Measurements from ENCODE around the gene LRP1. TPM values are rescaled to one million over a fixed set of nuclear protein-coding genes. Genes with fewer than 3 reads are reported as not detected.

LRP1 gene
- total RNA-seq, 1 donor from 2014 or later, result 369 TPM

DNA sequence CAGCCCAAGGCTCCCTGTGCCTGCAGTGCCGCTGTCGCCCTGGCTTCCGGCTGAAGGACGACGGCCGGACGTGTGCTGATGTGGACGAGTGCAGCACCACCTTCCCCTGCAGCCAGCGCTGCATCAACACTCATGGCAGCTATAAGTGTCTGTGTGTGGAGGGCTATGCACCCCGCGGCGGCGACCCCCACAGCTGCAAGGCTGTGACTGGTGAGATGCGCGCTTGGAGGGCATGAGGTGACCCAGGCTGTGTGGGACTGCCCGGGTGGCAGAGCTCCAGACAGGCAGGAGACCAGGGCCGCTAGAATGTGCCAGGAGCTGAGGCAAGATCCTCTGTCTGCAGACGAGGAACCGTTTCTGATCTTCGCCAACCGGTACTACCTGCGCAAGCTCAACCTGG is 68.7 kb downstream of the LRP1 start:
- peaks cover 27% of the 10 kb centered on the region for H3K36me3 Mint-ChIP-seq (ENCODE audit: low read depth, unreplicated experiment)
- Histone ChIP-seq H3K27me3 (ENCODE audit: insufficient read depth, low read length) (no peaks in the 10 kb centered on the region), H3K9me3 (ENCODE audit: insufficient read depth, low read depth, low read length) (no peaks in the 10 kb centered on the region), H3K9ac (ENCODE audit: low read length) (no peak overlapping the region), H3K27ac (ENCODE audit: low read depth, low read length) (no peak overlapping the region), H3K4me2 (ENCODE audit: low read length) (no peak overlapping the region), H4K20me1 (ENCODE audit: insufficient read depth, low read length) (peaks cover 59% of the 10 kb centered on the region), H2AFZ (ENCODE audit: low read depth, low read length) (no peak overlapping the region), H3K4me3 (ENCODE audit: insufficient read depth, low read depth, low read length) (no peak overlapping the region), H3K36me3 (ENCODE audit: insufficient read depth, low read length) (peaks cover 26% of the 10 kb centered on the region), H3K4me1 (ENCODE audit: insufficient read depth, low read length) (no peaks in the 10 kb centered on the region), H3K79me2 (ENCODE audit: insufficient read depth, low read length) (no peaks in the 10 kb centered on the region)
- TF ChIP-seq EZH2 (IDR thresholded peaks at IDR 0.05; ENCODE audit: insufficient read depth, low read length), result no peak
- TF ChIP-seq, protein P1, sequence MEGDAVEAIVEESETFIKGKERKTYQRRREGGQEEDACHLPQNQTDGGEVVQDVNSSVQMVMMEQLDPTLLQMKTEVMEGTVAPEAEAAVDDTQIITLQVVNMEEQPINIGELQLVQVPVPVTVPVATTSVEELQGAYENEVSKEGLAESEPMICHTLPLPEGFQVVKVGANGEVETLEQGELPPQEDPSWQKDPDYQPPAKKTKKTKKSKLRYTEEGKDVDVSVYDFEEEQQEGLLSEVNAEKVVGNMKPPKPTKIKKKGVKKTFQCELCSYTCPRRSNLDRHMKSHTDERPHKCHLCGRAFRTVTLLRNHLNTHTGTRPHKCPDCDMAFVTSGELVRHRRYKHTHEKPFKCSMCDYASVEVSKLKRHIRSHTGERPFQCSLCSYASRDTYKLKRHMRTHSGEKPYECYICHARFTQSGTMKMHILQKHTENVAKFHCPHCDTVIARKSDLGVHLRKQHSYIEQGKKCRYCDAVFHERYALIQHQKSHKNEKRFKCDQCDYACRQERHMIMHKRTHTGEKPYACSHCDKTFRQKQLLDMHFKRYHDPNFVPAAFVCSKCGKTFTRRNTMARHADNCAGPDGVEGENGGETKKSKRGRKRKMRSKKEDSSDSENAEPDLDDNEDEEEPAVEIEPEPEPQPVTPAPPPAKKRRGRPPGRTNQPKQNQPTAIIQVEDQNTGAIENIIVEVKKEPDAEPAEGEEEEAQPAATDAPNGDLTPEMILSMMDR (IDR thresholded peaks at IDR 0.05; ENCODE audit: insufficient read depth, low read depth, low read length), result no peak
- no peak overlapping the region for H3K4me3 Mint-ChIP-seq (ENCODE audit: unreplicated experiment)
- no peaks in the 10 kb centered on the region for H3K9me3 Mint-ChIP-seq (ENCODE audit: unreplicated experiment)
- FAIRE-seq (no peak), DNase-seq (ENCODE audit: low read depth) (no peak)
- H3K27me3 Mint-ChIP-seq (ENCODE audit: low read depth, unreplicated experiment), result no peaks in the 10 kb centered on the region
- no peaks in the 10 kb centered on the region for H3K4me1 Mint-ChIP-seq (ENCODE audit: low read depth, unreplicated experiment)
- H3K27ac Mint-ChIP-seq (ENCODE audit: unreplicated experiment), result no peak overlapping the region

DNA sequence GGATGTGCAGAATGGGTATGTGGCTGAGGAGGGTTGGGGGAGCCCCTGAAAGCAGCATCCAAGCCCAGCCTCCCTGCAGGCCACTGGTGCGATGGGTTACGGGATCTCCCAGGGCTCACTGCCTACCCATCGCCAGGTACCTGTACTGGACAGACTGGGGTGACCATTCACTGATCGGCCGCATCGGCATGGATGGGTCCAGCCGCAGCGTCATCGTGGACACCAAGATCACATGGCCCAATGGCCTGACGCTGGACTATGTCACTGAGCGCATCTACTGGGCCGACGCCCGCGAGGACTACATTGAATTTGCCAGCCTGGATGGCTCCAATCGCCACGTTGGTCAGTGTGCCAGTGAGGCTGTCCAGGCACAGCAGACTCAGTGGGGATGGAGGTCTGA is 70.0 kb downstream of the LRP1 start:
- no peaks in the 10 kb centered on the region for H3K9me3 ChIP-seq (ENCODE audit: insufficient read depth, low read depth, low read length)
- Mint-ChIP-seq H3K27ac (ENCODE audit: unreplicated experiment) (no peak overlapping the region), H3K4me1 (ENCODE audit: low read depth, unreplicated experiment) (no peaks in the 10 kb centered on the region), H3K36me3 (ENCODE audit: low read depth, unreplicated experiment) (peaks cover 31% of the 10 kb centered on the region), H3K27me3 (ENCODE audit: low read depth, unreplicated experiment) (no peaks in the 10 kb centered on the region), H3K4me3 (ENCODE audit: unreplicated experiment) (no peak overlapping the region), H3K9me3 (ENCODE audit: unreplicated experiment) (no peaks in the 10 kb centered on the region)
- no peak overlapping the region for H3K9ac ChIP-seq (ENCODE audit: low read length)
- no peak overlapping the region for H3K4me2 ChIP-seq (ENCODE audit: low read length)
- no peaks in the 10 kb centered on the region for H3K27me3 ChIP-seq (ENCODE audit: insufficient read depth, low read length)
- no peak for TF ChIP-seq EZH2 (IDR thresholded peaks at IDR 0.05; ENCODE audit: insufficient read depth, low read length)
- TF ChIP-seq, protein P1 (IDR thresholded peaks at IDR 0.05; ENCODE audit: insufficient read depth, low read depth, low read length), result no peak
- no peaks in the 10 kb centered on the region for H3K79me2 ChIP-seq (ENCODE audit: insufficient read depth, low read length)
- DNase-seq (ENCODE audit: low read depth) (no peak), FAIRE-seq (no peak)
- H4K20me1 ChIP-seq (ENCODE audit: insufficient read depth, low read length), result peaks cover 52% of the 10 kb centered on the region
- H3K4me1 ChIP-seq (ENCODE audit: insufficient read depth, low read length), result no peaks in the 10 kb centered on the region
- H3K27ac ChIP-seq (ENCODE audit: low read depth, low read length), result no peak overlapping the region
- peaks cover 24% of the 10 kb centered on the region for H3K36me3 ChIP-seq (ENCODE audit: insufficient read depth, low read length)
- H3K4me3 ChIP-seq (ENCODE audit: insufficient read depth, low read depth, low read length), result no peak overlapping the region
- H2AFZ ChIP-seq (ENCODE audit: low read depth, low read length), result no peak overlapping the region

DNA sequence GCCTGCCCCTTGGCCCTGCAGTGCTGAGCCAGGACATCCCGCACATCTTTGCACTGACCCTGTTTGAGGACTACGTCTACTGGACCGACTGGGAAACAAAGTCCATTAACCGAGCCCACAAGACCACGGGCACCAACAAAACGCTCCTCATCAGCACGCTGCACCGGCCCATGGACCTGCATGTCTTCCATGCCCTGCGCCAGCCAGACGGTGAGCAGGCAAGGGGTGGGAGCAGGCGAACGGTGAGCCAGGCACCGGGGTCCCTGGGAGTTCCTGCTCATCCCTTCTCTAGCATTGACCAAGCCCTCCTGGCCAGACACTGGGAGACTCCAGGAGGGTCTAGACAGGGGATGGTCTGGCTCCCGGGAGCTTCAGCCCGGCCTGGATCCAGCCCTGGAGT is 70.9 kb downstream of the LRP1 start:
- Histone ChIP-seq H2AFZ (ENCODE audit: low read depth, low read length) (no peak overlapping the region), H3K9me3 (ENCODE audit: insufficient read depth, low read depth, low read length) (no peaks in the 10 kb centered on the region), H3K4me2 (ENCODE audit: low read length) (no peak overlapping the region), H3K27me3 (ENCODE audit: insufficient read depth, low read length) (no peaks in the 10 kb centered on the region), H3K79me2 (ENCODE audit: insufficient read depth, low read length) (no peaks in the 10 kb centered on the region), H3K4me3 (ENCODE audit: insufficient read depth, low read depth, low read length) (no peak overlapping the region), H3K27ac (ENCODE audit: low read depth, low read length) (no peak overlapping the region), H3K9ac (ENCODE audit: low read length) (no peak overlapping the region), H3K4me1 (ENCODE audit: insufficient read depth, low read length) (no peaks in the 10 kb centered on the region), H4K20me1 (ENCODE audit: insufficient read depth, low read length) (peaks cover 50% of the 10 kb centered on the region), H3K36me3 (ENCODE audit: insufficient read depth, low read length) (peaks cover 27% of the 10 kb centered on the region)
- H3K4me1 Mint-ChIP-seq (ENCODE audit: low read depth, unreplicated experiment), result no peaks in the 10 kb centered on the region
- DNase-seq (ENCODE audit: low read depth) (no peak), FAIRE-seq (no peak)
- peaks cover 31% of the 10 kb centered on the region for H3K36me3 Mint-ChIP-seq (ENCODE audit: low read depth, unreplicated experiment)
- H3K4me3 Mint-ChIP-seq (ENCODE audit: unreplicated experiment), result no peak overlapping the region
- H3K27ac Mint-ChIP-seq (ENCODE audit: unreplicated experiment), result no peak overlapping the region
- H3K27me3 Mint-ChIP-seq (ENCODE audit: low read depth, unreplicated experiment), result no peaks in the 10 kb centered on the region
- TF ChIP-seq, protein P1 (IDR thresholded peaks at IDR 0.05; ENCODE audit: insufficient read depth, low read depth, low read length), result no peak
- no peak for TF ChIP-seq EZH2 (IDR thresholded peaks at IDR 0.05; ENCODE audit: insufficient read depth, low read length)
- H3K9me3 Mint-ChIP-seq (ENCODE audit: unreplicated experiment), result no peaks in the 10 kb centered on the region

Measured in astrocyte (in vitro differentiated cells and primary cell).